ELF-1 (cell line): ENCODE results near the gene RGL1.

Experiments used
- DNase-seq: peaks from one replicate; pipeline ENCODE4 v3.0.0-alpha.2; 2016; ENCODE audit warnings: low read depth, low spot score

The RGL1 gene

GRCh38 chr1:183956559-183957188 is 151.8 kb downstream of the RGL1 start:
- no peak for DNase-seq

DNA sequence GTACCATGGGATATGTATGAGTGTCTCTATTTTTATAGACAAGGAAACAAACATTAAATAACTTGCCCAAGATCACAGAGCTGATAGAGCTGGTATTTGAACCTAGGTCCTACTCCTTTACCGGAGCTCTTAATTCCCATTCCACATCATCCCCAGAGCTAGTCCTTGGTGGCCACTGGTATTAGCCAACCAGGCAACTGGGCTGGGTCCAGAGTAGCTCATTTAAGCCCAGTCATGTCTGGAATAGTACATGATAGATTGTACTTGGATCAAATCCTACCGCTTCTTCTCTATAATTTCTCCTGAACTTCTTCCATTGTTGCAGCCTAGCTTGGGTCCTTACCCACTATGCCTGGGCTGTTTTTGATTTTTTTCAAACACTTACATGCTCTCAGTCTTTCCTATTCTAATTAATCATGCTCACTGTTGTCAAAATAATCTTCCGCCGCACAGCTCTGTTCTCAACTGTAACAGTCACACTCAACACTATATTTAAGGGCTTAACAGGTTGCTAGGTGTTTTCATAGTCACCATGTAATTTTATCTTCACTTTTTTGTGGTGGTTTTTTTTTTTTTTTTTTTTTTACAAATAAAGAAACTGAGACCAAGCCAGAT is 152.4 kb downstream of the RGL1 start:
- DNase-seq: no peak

DNA sequence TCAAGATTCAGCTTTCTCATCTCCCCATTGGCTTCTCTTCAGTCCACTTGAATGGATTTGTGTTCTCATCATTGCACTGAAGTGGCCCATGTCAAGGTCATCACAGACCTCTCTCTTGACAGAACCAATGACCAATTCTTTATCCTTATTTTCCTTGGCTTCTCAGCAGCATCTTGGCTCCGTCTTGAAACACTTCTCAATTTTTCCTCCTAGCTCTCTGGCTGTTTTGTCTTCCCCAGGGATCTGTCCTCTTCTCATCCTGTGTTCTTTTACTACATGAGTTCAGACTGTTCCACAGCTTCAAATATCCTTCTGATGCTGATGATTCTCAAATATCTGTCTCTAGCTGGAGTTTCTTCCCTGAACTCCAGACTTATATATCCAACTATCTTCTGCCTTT is 154.0 kb downstream of the RGL1 start:
- no peak for DNase-seq

- no peak for DNase-seq
These were observed 156.2 kb downstream of the RGL1 start for GRCh38 chr1:183961132-183961531.

DNA sequence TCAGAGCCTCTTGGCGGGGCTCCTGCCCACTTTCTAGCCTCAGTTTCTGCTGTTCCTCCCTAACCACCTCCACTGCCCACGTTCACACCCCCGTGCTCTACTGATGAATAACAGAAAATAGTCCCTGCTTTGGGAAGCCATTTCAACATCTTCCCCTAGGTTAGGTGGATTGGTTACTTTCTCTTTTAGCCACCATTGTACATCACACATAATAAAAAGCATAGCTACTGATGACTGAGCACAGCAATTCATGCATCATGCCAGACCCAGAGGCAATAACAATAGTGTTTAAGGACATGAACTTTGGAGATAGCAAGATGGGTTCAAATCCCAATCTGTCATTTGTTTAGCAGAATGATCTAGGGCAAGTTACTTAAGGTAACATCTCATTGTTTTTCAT is 158.0 kb downstream of the RGL1 start:
- no peak for DNase-seq

GRCh38 chr1:183965726-183966125 is 160.8 kb downstream of the RGL1 start:
- no peak for DNase-seq

- no peak for DNase-seq
These were observed 161.6 kb downstream of the RGL1 start for GRCh38 chr1:183966487-183966886.

DNA sequence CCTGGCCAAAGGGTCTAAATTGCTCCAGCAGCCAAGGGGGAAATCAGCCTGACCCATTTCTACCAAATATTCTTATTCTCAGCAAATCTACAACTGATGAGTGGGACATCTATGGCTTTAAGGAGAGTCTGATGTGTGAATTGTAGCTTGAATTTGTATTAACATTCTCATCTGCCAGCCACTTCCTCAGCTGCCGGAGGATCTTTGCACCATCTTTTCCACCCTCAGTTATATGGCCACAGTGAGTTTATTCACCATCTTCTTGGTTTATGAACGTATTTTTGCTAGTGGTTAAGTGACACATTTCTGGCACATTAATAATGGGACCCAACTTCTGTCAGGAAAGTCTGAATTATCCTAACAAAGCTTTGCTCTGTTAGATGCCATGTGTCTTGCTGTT is 163.0 kb downstream of the RGL1 start:
- no peak for DNase-seq

DNA sequence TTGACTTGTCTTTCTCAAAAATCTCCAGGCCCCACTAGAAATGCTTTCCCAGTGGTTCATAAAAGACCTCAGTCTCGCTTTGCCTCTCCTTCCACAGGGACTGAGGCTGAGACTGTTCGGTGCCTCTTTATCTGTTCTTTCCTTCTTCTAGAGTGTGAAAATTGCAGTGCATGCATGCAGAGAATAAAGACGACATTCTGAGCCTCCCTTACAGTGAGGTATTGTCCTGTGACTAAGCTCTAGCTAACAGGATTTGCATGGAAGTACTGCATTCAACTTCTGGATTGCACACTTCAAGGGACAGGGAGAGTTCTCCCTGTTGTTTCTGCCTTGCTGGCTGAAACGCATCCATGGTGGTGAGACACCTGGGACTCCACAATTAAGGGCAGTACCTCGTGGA is 163.5 kb downstream of the RGL1 start:
- DNase-seq: no peak

- DNase-seq: no peak
These were observed 165.8 kb downstream of the RGL1 start for GRCh38 chr1:183970516-183971300.

DNA sequence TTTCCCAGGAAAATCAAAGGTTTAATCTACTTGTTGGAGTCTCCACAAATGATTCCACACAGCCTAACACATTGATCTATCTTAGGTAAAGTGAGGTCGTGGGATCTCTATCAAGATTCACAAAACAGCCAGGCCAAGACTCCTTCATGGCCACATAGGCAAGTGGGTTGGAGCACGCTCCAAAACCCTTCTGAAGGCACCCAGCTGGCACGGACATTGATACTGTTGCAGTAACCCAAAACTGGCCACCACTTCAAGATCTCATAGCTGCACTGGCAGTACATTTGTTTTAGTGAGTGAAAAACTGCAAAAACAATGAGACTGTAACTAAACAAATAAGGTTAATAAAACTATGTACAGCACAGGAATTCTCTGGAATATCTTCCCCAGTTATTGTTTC is 170.7 kb downstream of the RGL1 start:
- no peak for DNase-seq

- no peak for DNase-seq
These were observed 172.8 kb downstream of the RGL1 start for GRCh38 chr1:183977717-183978116.
